ENCODE data around the gene SHCBP1L. TPM values are rescaled to one million over a fixed set of nuclear protein-coding genes. Genes with fewer than 3 reads are reported as not detected.

SHCBP1L gene
- total RNA-seq, 3 donors from 2014 or later = 0.80 TPM; not detected in 2

- TF ChIP-seq CTCF (IDR thresholded peaks at IDR 0.05) (no peak), POLR2A (IDR thresholded peaks at IDR 0.05) (no peak), POLR2AphosphoS5 (IDR thresholded peaks at IDR 0.05) (no peak)
- no peak overlapping the region for H3K4me3 ChIP-seq
- H3K27me3 ChIP-seq = no peaks in the 10 kb centered on the region
- H3K36me3 ChIP-seq = no peaks in the 10 kb centered on the region
- DNase-seq (ENCODE audit: low spot score in 2 of 2) = no peak
- peaks cover 4% of the 10 kb centered on the region in 2 donors for H3K9me3 ChIP-seq
- no peaks in the 10 kb centered on the region for H3K4me1 ChIP-seq
- intact Hi-C loops (cut with DNase I; ENCODE audit: low total_unique reads) = no loop called here
- no peak overlapping the region for H3K27ac ChIP-seq
Observed at GRCh38 chr1:182930985-182931384, 22.0 kb downstream of the SHCBP1L start.

- Histone ChIP-seq H3K9me3 (peaks cover 0 to under 1% of the 10 kb centered on the region in 2 donors), H3K36me3 (no peaks in the 10 kb centered on the region), H3K4me3 (no peak overlapping the region), H3K4me1 (no peaks in the 10 kb centered on the region), H3K27me3 (no peaks in the 10 kb centered on the region), H3K27ac (no peak overlapping the region)
- no peak for DNase-seq (ENCODE audit: low spot score in 2 of 2)
- TF ChIP-seq CTCF (IDR thresholded peaks at IDR 0.05) (no peak), POLR2A (IDR thresholded peaks at IDR 0.05) (no peak), POLR2AphosphoS5 (IDR thresholded peaks at IDR 0.05) (no peak)
- intact Hi-C loops (cut with DNase I; ENCODE audit: low total_unique reads) = no loop called here
Observed at GRCh38 chr1:182927693-182928433, 25.1 kb downstream of the SHCBP1L start.

GRCh38 chr1:182925661-182926060 lies 27.3 kb downstream of the SHCBP1L start:
- intact Hi-C loops (cut with DNase I; ENCODE audit: low total_unique reads) = no loop called here
- Histone ChIP-seq H3K9me3 (no peaks in the 10 kb centered on the region), H3K27ac (no peak overlapping the region), H3K4me1 (no peaks in the 10 kb centered on the region), H3K4me3 (no peak overlapping the region), H3K36me3 (no peaks in the 10 kb centered on the region), H3K27me3 (no peaks in the 10 kb centered on the region)
- TF ChIP-seq POLR2A (IDR thresholded peaks at IDR 0.05) (no peak), CTCF (IDR thresholded peaks at IDR 0.05) (no peak), POLR2AphosphoS5 (IDR thresholded peaks at IDR 0.05) (no peak)
- DNase-seq (ENCODE audit: low spot score in 2 of 2) = no peak

GRCh38 chr1:182917378-182917777 lies 35.6 kb downstream of the SHCBP1L start:
- no peak for DNase-seq (ENCODE audit: low spot score in 2 of 2)
- no peaks in the 10 kb centered on the region for H3K4me1 ChIP-seq
- H3K27ac ChIP-seq = no peak overlapping the region
- peaks cover 3 to 8% of the 10 kb centered on the region in 2 donors for H3K9me3 ChIP-seq
- H3K27me3 ChIP-seq = no peaks in the 10 kb centered on the region
- H3K4me3 ChIP-seq = no peak overlapping the region
- intact Hi-C loops (cut with DNase I; ENCODE audit: low total_unique reads) = no loop called here
- TF ChIP-seq CTCF (IDR thresholded peaks at IDR 0.05) (no peak), POLR2AphosphoS5 (IDR thresholded peaks at IDR 0.05) (no peak), POLR2A (IDR thresholded peaks at IDR 0.05) (no peak)
- no peaks in the 10 kb centered on the region for H3K36me3 ChIP-seq

- intact Hi-C loops (cut with DNase I; ENCODE audit: low total_unique reads) = no loop called here
- Histone ChIP-seq H3K27me3 (no peaks in the 10 kb centered on the region), H3K4me3 (no peak overlapping the region), H3K36me3 (no peaks in the 10 kb centered on the region), H3K27ac (no peak overlapping the region), H3K4me1 (no peaks in the 10 kb centered on the region), H3K9me3 (peaks cover 3 to 8% of the 10 kb centered on the region in 2 donors)
- TF ChIP-seq CTCF (IDR thresholded peaks at IDR 0.05) (no peak), POLR2A (IDR thresholded peaks at IDR 0.05) (no peak), POLR2AphosphoS5 (IDR thresholded peaks at IDR 0.05) (no peak)
- DNase-seq (ENCODE audit: low spot score in 2 of 2) = no peak
Observed at GRCh38 chr1:182913401-182913800, 39.6 kb downstream of the SHCBP1L start.

Data from breast epithelium (tissue), 4 donors.